GM18907 (cell line): ENCODE measurements around the gene HMX1.

ENCODE experiments used
- ATAC-seq: cut with Tn5 transposase; IDR thresholded peaks from one replicate; pipeline ENCODE4 v1.9.1; 2021; ENCODE audit warnings: mild to moderate bottlenecking, moderate library complexity; ENCODE audit not compliant: unreplicated experiment

Gene HMX1

DNA sequence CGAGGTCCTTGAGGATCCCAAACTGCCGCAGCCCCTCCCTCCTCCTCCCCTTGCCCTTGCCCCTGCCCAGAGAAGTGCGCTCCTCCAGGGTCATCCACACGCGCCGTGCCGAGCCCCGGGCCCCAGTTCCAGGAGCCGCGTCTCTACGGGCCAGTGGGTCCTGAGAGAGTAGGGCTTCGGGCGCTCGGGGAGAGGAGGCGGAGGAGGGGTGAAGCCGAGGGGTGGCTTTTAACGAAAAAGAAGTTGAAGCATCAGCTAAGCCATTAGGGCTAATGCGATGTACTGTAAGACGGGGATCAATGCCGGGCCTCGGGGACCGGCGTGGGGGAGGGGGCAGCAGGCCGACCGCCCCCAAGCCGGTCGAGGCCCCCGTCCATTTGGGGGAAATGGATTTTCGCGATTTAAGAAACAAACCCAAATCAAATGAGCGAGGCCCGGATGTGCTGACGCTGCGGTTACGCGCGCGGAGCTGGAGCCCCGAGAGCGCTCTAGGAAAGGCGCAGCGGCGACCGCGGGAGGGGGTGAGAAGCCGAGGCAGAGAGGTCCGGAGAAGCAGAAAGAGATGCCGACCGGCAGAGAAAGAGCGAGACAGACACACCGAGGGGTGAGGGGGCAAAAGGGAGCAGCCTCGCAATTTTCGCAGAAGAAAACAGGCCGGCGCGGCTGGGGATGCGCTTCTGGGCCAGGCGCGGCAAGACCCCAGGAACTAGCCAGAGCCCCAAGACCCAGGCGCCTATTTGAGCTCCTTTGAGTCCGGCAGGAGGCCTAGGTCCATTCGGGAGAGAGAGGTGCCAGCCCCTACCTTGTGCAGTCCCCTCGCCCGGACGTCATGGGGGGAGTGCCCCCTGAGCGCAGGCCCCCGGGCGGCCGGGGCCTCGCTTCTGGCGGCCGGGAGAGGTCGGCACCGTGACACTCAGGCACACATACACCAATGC is 13.6 kb downstream of the HMX1 start:
- ATAC-seq, result no peak

DNA sequence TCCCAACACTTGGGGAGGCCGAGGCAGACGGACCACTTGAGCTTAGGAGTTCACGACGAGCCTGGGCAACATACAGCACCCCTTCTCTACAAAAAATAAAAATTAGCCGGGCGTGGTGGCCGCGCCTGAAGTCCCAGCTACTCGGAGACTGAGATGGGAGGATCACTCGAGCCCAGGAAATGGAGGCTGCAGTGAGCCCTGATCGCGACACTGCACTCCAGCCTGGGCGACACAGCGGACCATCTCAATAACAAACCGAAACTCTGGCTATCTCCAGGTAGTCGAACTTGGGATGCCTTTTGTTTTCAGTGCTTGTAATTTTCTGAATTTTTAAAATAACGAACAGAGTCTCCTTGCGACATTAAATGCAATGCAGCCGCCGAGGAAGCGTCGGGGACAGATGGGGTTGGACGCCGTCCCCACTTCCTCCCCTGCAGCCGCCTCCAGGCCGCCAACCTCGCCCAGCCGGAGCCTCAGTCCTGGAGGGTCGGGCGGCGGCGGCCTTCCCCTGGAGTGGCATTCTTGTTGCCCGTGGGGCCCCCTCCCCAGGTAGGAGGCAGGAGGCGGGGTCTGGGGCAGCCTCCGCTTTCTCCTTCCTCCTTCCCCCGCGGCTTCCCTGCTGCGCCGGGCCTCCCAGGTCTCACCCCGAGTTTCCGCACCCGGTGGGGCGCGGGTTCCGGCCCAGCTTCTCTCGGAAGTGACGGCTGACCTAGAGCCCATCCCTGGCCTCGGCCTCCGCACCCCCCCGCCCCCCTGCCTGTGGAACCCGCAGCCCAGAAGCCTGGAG is 14.6 kb downstream of the HMX1 start:
- no peak for ATAC-seq

DNA sequence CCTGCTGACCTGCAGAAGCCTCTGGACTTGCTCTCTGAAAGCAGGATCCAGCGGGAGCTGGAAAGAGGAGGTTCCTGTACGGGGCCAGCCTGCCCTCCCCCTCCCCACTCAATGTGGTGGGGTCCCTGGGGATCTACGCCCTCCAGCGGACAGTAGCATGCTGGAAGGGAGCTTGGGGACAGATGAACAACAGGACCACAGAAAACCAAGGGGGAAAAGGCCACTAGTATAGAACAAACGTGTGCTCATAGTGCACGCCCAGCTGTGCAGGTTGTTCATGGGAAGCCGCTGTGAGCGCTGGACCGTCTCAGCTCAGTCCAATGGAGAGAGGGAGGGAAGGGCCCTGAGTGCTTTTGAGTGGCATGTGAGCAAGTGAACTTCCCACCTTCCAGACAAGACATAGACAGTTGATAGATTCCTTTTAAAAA is 15.8 kb downstream of the HMX1 start:
- no peak for ATAC-seq

DNA sequence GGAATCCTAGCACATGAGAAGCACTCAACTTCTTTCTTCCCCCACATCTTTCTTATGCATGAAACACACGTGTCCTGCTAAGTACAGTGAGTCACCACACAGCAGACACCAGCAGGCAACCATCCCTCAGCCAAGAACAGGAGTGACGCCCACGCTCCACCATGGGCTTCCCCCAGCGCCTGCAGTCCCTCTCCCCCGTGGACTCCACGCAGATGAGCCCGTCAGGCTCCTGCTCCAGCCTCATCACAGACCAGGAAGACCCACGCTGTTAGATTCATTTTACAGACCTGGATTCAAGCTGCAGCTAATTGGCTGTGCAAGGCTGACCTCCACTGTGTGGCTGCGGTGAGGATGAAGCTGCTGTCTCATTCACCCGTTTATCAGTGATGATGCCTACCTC is 16.7 kb downstream of the HMX1 start:
- no peak for ATAC-seq

DNA sequence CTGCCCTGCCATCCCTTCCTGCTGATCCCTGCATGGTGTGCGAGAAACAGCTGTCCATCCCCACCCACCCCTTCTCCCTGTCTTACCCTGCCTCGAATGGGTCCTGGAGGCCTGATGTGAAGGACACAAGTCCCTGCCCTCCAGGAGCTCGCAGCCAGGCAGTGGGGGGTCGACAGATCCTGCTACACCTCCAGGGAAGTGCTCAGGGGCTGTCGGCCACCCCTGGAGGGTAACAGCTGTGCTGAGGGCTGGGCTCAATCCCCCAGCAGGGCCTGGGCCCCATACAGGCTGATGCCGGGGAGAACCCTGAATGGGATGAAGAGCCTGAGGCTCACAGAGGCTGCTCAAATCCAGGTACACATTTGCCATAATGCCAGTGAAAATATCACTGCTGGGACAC is 17.6 kb downstream of the HMX1 start:
- ATAC-seq, result no peak

DNA sequence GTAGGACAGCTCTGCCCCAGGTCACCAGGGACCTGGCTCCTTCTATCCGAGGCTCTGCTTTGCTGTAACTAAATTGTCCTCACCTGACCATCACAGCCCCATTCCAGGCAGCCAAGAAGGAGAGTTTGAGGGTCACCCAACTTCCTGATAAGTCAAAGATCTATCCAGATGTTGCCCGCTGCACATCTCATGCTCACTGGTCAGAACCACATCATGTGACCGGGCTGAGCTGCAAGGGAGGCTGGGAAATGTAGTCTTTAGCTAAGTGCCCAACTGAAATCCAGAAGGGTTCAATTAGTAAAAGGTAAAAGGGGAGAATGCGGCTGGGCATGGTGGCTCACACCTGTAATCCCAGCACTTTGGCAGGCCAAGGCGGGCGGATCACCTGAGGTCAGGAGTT is 18.4 kb downstream of the HMX1 start:
- ATAC-seq, result no peak

DNA sequence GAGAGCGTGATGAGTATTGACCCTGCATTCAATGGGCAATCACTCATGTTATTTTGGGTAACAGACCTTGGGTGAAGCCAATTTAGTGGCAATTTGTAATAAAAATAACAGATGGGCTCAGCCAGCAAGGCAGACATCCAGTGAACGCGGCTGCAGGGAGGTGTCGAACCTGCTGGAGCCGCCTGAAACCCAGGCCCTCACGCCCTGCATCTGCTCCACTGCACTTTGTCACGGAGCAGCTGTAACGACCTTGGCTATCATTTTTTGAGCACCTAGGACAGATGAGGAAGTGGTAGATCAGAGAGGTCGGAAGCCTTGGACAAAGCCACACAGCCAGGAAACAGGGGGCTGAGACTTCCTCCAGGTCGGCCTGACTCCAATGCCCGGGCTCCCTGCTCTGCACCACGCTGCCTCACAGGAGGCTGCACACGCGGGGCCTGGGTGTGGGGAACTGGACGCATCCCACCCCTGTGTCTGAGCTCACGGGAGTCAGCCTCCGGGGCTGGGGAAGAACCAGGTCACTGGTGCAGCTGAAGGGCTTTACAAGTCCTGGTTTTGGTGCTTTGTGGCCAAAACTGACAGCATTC is 19.4 kb downstream of the HMX1 start:
- ATAC-seq, result no peak

DNA sequence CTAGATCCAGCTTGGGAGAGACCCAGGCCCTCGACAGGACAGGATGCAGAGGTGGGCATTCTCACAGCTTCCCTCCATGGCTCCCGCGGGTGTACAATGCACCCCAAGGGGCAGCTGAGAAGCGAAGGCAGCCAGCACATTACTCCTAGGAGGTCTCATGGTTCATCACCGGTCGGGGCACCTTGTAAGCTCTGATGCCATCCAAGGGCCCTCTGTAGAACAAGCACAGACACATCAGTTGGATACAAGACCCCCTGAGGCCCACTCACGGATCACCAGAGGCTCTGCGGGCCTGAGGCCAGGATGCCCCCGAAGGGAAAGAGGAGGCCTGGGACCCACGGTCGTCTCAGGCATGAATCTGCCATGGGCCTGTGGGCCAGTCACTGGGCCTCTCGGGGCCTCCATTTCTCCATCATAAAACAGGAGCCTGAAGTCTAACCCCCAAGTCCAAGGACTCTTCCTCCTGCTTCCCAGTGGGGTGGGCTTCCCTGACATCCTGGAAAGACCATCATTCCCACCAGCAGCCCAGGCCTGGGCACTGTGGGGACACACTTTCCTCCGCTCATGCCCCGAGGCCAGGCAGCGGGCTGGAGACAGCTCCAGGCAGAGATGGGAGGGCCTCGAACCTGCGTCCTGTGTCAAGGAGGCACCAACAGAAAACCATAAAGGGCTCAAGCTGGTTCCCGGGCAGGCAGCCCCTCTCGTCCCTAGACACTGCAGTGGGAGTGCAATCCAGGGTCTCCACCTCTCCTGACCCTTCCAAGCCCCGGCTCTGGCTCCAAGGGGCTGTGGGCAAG is 20.1 kb downstream of the HMX1 start:
- ATAC-seq, result no peak

DNA sequence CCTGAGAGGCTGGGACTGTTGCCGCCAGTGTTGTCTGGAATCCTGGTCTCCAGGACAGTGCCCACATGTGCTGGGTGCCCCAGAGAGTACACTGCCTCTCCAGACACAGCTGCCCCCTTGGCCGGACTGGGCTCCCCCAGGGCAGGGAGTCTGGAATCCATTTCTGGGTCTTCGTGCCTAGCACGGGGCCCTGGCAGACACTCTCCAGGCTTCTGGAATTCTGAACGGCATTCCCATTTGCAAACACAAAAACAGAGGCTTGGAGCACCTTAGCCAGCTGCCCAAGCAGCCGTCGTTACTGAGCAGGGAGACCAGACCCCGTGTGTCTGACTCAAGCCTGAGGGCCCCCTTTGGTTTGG is 20.8 kb downstream of the HMX1 start:
- ATAC-seq, result no peak

DNA sequence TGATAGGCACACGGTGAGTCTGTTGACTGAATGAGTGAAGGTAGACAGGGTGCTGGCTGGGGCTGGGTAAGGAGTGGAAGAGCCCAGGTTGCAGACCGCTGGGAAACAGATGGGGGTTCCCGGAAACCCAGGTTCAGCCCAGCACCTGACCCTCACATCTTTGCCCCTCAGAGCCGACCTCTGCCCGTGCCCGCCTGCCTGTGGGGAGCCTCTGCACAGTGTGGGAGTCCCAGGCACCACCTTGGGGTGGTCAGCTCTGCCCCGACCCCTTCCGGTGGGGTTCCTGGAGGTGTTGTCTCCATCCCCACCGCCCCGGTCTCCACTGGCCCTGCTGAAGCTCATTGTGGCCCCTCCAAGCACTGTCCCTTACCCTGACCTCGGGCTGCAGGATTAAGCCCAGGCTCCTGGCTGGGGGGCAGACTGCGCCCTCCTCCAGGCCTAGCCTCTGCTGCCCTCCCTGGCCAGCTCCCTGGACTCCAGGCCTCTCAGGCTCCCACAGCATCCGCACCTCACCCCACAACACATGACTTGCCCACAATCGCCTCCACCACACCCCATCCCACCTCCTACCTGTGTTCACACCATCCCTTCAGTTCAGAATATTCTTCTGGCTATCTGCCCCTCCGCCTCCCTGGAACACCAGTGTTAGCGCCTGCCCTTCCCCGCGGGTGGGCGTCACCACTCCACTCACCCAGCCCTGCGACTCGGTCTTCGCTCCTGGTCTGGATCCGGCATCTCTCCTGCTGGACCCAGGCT is 21.4 kb downstream of the HMX1 start:
- no peak for ATAC-seq

DNA sequence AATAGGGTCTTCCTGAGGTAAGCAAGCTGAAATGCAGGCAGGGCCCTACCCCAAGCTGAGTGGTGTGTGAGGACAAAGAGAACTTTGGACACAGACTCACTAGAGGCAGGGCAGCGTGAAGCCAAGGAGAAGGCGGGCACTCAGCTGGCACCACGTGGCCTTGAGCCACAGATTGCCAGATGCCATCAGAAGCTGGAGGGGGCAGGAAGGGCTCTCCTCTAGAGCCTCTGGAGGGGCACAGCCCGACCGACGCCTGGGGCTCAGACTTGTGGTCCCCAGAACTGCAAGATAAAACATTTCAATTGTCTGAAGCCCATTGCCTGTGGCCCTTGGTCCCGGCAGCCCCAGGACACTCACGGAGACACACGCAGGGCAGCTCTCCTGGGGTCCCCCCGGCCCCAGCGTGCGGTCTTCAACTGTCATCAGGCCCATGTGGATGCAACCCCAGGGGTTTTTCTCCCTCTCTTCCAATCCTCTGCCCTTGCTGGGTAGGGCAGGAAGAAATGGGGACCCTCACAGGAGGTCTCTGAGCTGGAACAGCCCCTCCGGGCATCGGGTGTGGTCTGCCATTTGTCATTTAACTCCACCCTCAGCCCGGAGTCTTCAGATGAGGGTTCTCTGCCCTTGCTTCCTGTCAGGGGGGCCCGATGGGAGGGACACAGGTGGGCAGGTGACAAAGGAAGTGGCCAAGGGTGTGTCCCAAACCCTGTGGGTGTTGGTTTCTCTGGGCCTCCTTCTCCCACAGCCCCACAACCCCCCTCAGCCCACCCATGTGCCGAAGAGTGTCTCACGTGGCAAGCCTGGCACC is 22.2 kb downstream of the HMX1 start:
- no peak for ATAC-seq

DNA sequence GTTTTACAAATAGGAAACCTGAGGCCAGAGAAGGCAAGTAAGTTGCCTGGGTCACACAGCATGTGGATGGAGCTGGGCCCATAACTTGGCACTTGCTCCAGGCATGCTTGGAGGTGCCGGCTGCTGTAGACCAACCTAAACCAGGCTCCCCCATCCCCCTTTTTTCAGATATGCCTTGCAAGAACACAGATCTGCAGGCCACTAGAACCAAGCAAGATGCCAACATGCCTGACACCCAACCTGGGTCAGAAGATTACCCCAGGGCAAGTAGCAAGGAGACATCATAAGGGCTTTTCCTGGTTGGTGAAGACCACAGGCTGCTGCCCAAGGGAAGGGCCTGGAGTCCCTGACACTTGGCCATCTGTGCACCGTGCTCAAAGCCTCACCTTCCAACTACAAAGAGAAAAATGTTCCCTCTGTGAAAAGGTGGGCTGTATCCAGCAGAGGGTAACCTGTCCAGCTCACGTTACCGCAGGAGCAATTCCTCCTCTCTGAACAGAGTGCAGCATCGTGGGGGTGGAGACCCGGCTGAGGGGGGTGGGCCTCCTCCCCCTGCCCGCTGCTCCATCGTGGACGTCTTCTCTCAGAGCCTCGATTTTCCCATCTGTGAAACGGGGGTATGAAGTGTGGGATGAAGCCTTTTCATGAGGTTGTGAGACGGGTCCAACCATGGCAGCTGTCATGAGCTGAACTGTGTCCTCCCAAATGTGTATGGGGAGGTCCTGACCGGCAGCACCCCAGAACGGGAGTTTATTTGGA is 23.0 kb downstream of the HMX1 start:
- ATAC-seq, result no peak

DNA sequence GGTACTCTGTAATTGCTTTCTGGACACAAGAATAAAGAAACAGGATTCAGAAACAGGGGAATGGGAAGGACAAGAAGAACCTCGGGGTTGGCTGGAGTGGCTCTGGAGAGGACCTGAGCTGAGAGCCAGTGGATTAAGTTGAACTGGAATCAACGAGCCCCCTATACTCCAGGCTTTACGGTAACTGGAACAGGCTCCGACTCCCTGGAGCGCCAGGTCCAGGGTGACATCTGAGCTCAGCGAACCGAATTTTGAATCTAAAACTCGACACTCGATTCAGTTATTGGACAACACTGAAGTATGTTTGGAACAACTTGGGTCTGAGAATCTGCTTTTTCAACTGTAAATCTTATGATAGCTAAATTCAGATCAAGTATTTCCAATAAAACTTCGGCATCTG is 23.9 kb downstream of the HMX1 start:
- no peak for ATAC-seq

DNA sequence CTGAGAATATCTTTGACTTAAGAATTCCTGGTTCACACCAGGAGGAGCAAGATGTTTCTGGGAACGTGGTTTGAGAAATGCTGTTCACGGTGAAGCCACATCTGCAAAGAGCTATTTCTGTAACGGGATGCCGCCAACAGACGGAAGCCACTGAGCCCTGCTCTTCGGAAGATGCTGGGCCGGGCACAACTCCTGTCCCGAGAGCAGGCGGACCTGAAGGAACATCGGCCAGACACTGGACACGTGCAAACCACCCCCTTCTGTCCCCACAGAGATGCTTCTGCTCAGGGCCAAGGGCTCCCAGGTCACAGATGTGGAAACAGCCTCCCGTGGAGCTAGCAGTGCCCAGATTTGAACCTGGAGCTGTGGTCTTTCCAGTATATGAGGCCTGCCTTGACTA is 24.3 kb downstream of the HMX1 start:
- no peak for ATAC-seq

DNA sequence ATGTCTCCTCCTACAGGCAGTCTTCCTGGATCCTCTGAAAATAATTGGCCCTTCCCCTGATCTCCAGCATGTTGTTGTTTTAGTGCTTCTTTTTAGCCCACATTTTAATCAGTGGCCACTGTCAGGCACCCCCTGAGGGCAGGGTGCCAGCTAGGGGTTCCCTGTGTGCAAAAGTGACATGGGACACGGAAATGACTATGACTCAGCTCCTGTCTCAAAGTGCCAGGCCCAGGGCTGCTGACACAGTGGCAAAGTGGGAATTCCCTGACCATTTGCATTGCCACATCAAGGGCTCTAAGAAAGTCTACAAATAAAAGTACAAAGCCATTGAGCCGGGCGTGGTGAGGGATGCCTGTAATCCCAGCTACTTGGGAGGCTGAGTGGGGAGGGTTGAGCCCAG is 24.8 kb downstream of the HMX1 start:
- ATAC-seq, result no peak

DNA sequence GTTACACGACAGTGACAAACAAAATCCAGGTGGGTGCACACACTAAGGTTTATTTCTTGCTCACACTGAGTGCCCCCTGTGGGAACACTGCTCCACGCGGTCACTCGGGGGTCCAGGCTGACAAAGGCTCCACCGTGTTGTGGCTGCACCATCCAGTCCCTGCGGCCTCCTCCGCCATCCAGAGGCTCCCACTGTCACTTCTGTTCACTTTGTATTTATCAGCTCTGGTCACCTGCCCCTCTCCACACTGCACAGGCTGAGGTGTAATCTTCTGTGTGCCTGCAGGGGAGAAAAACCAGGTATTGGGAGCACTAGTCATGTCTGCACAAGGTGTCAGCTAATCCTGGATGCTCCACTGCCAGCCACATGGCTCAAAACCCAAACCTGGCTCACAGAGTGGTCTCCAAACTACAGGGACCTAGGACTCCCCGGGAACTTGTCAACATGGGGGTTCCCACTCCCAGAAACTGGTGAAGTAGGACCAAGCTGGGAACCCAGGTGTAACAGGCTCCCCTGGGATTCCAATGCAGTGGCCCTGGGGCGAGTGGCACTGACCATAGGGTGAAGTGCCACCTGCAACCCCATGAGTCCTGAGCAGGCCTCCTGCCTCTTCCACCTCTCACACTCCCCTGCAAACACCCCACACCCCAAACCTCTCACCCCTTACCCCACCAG is 25.5 kb downstream of the HMX1 start:
- ATAC-seq, result no peak

DNA sequence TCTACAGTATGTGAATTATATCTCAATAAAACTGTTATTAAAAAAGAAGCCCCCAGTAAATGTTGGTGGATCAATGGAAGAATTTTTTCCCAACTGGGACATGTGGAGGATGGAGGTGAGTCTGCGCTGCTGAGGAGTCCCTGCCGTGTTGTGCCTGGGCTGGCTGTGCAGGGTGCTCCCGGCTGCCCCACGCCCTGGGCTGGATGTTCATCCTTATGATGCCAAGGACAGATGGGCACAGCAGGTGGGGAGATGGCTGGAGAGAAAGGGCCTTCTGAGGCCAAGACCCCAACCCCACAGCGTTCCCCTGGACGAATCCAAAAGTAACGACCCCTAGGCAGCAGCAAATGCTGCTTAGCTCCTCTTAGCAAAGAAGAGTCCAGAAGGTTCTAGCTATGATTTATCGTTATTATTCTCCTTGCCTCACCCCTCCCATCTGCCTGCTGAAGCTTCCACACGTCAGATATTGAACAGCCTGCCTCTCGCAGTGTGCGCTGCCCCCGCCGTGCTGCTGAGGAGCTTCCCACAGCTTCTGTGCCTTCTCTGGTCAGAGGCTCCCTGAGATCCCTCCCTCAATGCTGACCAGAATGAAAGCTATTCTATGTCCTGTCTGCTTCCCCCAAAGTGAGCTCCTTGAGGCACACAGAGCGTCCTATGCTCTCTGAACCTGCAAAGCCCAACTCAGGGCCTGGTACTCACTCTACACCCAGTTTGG is 26.5 kb downstream of the HMX1 start:
- ATAC-seq, result no peak

DNA sequence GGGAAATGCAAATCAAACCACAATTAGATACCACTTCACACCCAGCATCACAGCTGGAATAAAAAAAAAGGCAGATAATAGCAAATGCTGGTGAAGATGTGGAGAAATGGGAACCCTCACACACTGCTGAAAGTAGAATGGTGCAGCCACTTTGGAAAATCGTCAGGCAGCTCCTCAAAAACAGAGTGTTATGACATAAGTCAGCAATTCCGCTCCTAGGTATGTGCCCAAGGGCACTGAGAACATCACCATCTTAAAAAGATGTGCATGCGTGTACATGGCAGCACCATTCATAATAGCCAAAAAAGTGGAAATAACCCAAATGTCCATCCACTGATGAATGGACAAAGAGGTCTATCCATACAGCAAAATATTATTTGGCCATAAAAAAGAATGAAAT is 28.0 kb downstream of the HMX1 start:
- no peak for ATAC-seq
